ENCODE results near the gene MESP1. TPM values are rescaled to one million over a fixed set of nuclear protein-coding genes. Genes with fewer than 3 reads are reported as not detected.

MESP1 gene
- total and polyA plus RNA-seq, 4 experiments from 2014 or later = 0.53 to 1.2 (median 0.74) TPM

- Histone ChIP-seq H3K27me3 (ENCODE audit: insufficient read depth, low read length) (peaks cover 7% of the 10 kb centered on the region), H3K27ac (ENCODE audit: low read depth, low read length) (no peak overlapping the region), H3K36me3 (ENCODE audit: insufficient read depth, low read length) (no peaks in the 10 kb centered on the region), H3K9me3 (ENCODE audit: control insufficient read depth in 1 of 2, low read length in 2 of 2) (no peaks in the 10 kb centered on the region), H3K4me1 (ENCODE audit: insufficient read depth, low read length) (peaks cover 3% of the 10 kb centered on the region), H3K4me3 (ENCODE audit: low read length in 2 of 2) (no peak overlapping the region)
- no peak overlapping the region for H3K27ac Mint-ChIP-seq
- ChIA-PET POLR2A (ENCODE audit: partially characterized antibody) (no interaction called here), CTCF (ENCODE audit: partially characterized antibody) (no interaction called here)
- no peaks in the 10 kb centered on the region for H3K36me3 Mint-ChIP-seq
- H3K4me1 Mint-ChIP-seq = peaks cover 0 to 5% (median 0%) of the 10 kb centered on the region in 4 donors
- no peak for DNase-seq
- peak overlapping the region in 1 of 8 donors; percentile 31 for H3K4me3 Mint-ChIP-seq
- H3K9me3 Mint-ChIP-seq = no peaks in the 10 kb centered on the region
- intact Hi-C loops (cut with micrococcal nuclease) = no loop called here
- peaks cover 15 to 22% of the 10 kb centered on the region in 2 donors for H3K27me3 Mint-ChIP-seq
Measured at GRCh38 chr15:89778861-89779260, 27.8 kb upstream of the MESP1 start.

GRCh38 chr15:89777782-89778380 lies 26.8 kb upstream of the MESP1 start:
- H3K27ac ChIP-seq (ENCODE audit: low read depth, low read length) = no peak overlapping the region
- no peaks in the 10 kb centered on the region for H3K36me3 ChIP-seq (ENCODE audit: insufficient read depth, low read length)
- Mint-ChIP-seq H3K36me3 (no peaks in the 10 kb centered on the region), H3K9me3 (no peaks in the 10 kb centered on the region), H3K4me3 (peak overlapping the region in 2 of 8 donors; percentile 39 to 55), H3K4me1 (peaks cover 0 to 5% (median 0%) of the 10 kb centered on the region in 4 donors), H3K27me3 (peaks cover 15 to 16% of the 10 kb centered on the region in 2 donors), H3K27ac (no peak overlapping the region)
- no peak for DNase-seq
- intact Hi-C loops (cut with micrococcal nuclease) = no loop called here
- ChIA-PET POLR2A (ENCODE audit: partially characterized antibody) (no interaction called here), CTCF (ENCODE audit: partially characterized antibody) (no interaction called here)
- H3K27me3 ChIP-seq (ENCODE audit: insufficient read depth, low read length) = peaks cover 7% of the 10 kb centered on the region
- peaks cover 3% of the 10 kb centered on the region for H3K4me1 ChIP-seq (ENCODE audit: insufficient read depth, low read length)
- no peak overlapping the region for H3K4me3 ChIP-seq (ENCODE audit: low read length in 2 of 2)
- no peaks in the 10 kb centered on the region for H3K9me3 ChIP-seq (ENCODE audit: control insufficient read depth in 1 of 2, low read length in 2 of 2)

DNA sequence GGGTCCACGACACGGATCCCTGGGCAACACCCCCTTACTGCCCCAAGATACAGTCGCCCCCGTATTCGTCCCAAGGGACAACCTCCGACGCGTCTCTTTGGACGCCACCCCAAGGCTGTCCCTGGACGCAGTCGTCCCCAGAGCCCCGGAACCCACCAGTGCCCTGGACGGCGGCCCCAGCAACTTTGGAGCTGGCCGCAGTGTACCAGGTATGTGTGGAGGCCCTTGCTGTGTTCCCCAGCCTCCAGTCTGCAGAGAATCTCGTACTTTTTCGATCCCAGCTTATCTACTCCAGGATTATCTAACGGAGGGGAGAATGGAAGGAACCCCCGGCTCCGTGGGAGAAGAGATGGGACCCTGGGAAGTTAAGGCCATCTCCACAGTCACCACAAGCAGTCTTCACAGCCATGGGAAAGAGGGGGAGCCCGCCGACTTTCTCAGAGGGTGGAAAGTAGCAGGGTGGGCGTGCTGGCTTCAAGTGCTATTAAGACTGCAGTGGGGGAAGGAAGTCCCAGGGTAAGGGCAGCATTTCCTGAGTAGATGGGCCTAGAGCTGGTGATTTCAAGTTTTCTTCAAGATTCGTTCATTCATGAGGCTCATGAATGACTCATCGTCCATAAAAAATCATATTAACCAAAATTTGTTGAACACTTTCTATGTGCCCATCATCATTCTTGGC lies 26.2 kb upstream of the MESP1 start:
- no peaks in the 10 kb centered on the region for H3K36me3 Mint-ChIP-seq
- peak overlapping the region in 6 of 8 donors; percentile 8 to 55 (median 32) for H3K4me3 Mint-ChIP-seq
- peaks cover 3% of the 10 kb centered on the region for H3K4me1 ChIP-seq (ENCODE audit: insufficient read depth, low read length)
- no peak overlapping the region for H3K27ac Mint-ChIP-seq
- no peaks in the 10 kb centered on the region for H3K9me3 ChIP-seq (ENCODE audit: control insufficient read depth in 1 of 2, low read length in 2 of 2)
- H3K36me3 ChIP-seq (ENCODE audit: insufficient read depth, low read length) = no peaks in the 10 kb centered on the region
- no peak overlapping the region for H3K4me3 ChIP-seq (ENCODE audit: low read length in 2 of 2)
- peaks cover 0 to 5% (median 0%) of the 10 kb centered on the region in 4 donors for H3K4me1 Mint-ChIP-seq
- H3K27ac ChIP-seq (ENCODE audit: low read depth, low read length) = no peak overlapping the region
- ChIA-PET POLR2A (ENCODE audit: partially characterized antibody) (no interaction called here), CTCF (ENCODE audit: partially characterized antibody) (no interaction called here)
- intact Hi-C loops (cut with micrococcal nuclease) = no loop called here
- no peaks in the 10 kb centered on the region for H3K9me3 Mint-ChIP-seq
- peaks cover 15% of the 10 kb centered on the region in 2 donors for H3K27me3 Mint-ChIP-seq
- no peak for DNase-seq
- H3K27me3 ChIP-seq (ENCODE audit: insufficient read depth, low read length) = peaks cover 7% of the 10 kb centered on the region

GRCh38 chr15:89776274-89777072 lies 25.4 kb upstream of the MESP1 start, which contains the start of gene MESP2:
TSS of gene MESP2 (plus strand) at chr15:89776332. CDS start at chr15:89776358, 26 bp downstream.
- CTCF ChIA-PET (ENCODE audit: partially characterized antibody) = no interaction called here
- H3K36me3 ChIP-seq (ENCODE audit: insufficient read depth, low read length) = no peaks in the 10 kb centered on the region
- Mint-ChIP-seq H3K27ac (no peak within 1 kb of the TSS), H3K9me3 (no peaks in the 10 kb centered on the region), H3K4me3 (peak within 1 kb of the TSS; percentile 20 to 67 (median 56)), H3K4me1 (peaks cover 0 to 5% (median 0%) of the 10 kb centered on the region in 4 donors), H3K36me3 (no peaks in the 10 kb centered on the region), H3K27me3 (peaks cover 12 to 14% of the 10 kb centered on the region in 2 donors)
- peak in 4 of 5 donors; percentile 36 to 51 (median 41) for DNase-seq
- no peak within 1 kb of the TSS for H3K27ac ChIP-seq (ENCODE audit: low read depth, low read length)
- POLR2A ChIA-PET (ENCODE audit: partially characterized antibody) = no interaction called here
- no peaks in the 10 kb centered on the region for H3K9me3 ChIP-seq (ENCODE audit: control insufficient read depth in 1 of 2, low read length in 2 of 2)
- intact Hi-C loops (cut with micrococcal nuclease) = no loop called here
- H3K4me1 ChIP-seq (ENCODE audit: insufficient read depth, low read length) = peaks cover 3% of the 10 kb centered on the region
- peaks cover 7% of the 10 kb centered on the region for H3K27me3 ChIP-seq (ENCODE audit: insufficient read depth, low read length)
- H3K4me3 ChIP-seq (ENCODE audit: low read length in 2 of 2) = peak within 1 kb of the TSS in 1 of 2 donors; percentile 41

- CTCF ChIA-PET (ENCODE audit: partially characterized antibody) = no interaction called here
- peaks cover 0 to 5% (median 0%) of the 10 kb centered on the region in 4 donors for H3K4me1 Mint-ChIP-seq
Measured at GRCh38 chr15:89775815-89776214, 24.8 kb upstream of the MESP1 start.

GRCh38 chr15:89774492-89774891 lies 23.4 kb upstream of the MESP1 start:
- no peak overlapping the region for H3K4me3 ChIP-seq (ENCODE audit: low read length in 2 of 2)
- CTCF ChIA-PET (ENCODE audit: partially characterized antibody) = interaction anchor here (1.3 to 1.5 kb wide), 2 partner anchors 11 to 13 kb away, joined by 4 to 5 read pairs; no protein-coding TSS in a partner anchor

More at GRCh38 chr15:89775815-89776214, 24.8 kb upstream of the MESP1 start:
- peak overlapping the region in 6 of 8 donors; percentile 20 to 67 (median 36) for H3K4me3 Mint-ChIP-seq
- H3K27ac Mint-ChIP-seq = no peak overlapping the region
- peaks cover 11 to 12% of the 10 kb centered on the region in 2 donors for H3K27me3 Mint-ChIP-seq
- no peak for DNase-seq
- peaks cover 7% of the 10 kb centered on the region for H3K27me3 ChIP-seq (ENCODE audit: insufficient read depth, low read length)
- no peaks in the 10 kb centered on the region for H3K36me3 Mint-ChIP-seq
- no peak overlapping the region for H3K27ac ChIP-seq (ENCODE audit: low read depth, low read length)
- POLR2A ChIA-PET (ENCODE audit: partially characterized antibody) = no interaction called here
- no peaks in the 10 kb centered on the region for H3K36me3 ChIP-seq (ENCODE audit: insufficient read depth, low read length)
- H3K4me3 ChIP-seq (ENCODE audit: low read length in 2 of 2) = no peak overlapping the region
- intact Hi-C loops (cut with micrococcal nuclease) = no loop called here
- peaks cover 3% of the 10 kb centered on the region for H3K4me1 ChIP-seq (ENCODE audit: insufficient read depth, low read length)
- H3K9me3 ChIP-seq (ENCODE audit: control insufficient read depth in 1 of 2, low read length in 2 of 2) = no peaks in the 10 kb centered on the region
- H3K9me3 Mint-ChIP-seq = no peaks in the 10 kb centered on the region

More at GRCh38 chr15:89774492-89774891, 23.4 kb upstream of the MESP1 start:
- peaks cover 5 to 9% of the 10 kb centered on the region in 2 donors for H3K27me3 Mint-ChIP-seq
- no peaks in the 10 kb centered on the region for H3K4me1 Mint-ChIP-seq
- no peak overlapping the region for H3K27ac Mint-ChIP-seq
- no peak for DNase-seq
- Histone ChIP-seq H3K27me3 (ENCODE audit: insufficient read depth, low read length) (peaks cover 7% of the 10 kb centered on the region), H3K9me3 (ENCODE audit: control insufficient read depth in 1 of 2, low read length in 2 of 2) (no peaks in the 10 kb centered on the region), H3K27ac (ENCODE audit: low read depth, low read length) (no peak overlapping the region), H3K4me1 (ENCODE audit: insufficient read depth, low read length) (peaks cover 3% of the 10 kb centered on the region), H3K36me3 (ENCODE audit: insufficient read depth, low read length) (no peaks in the 10 kb centered on the region)
- no peaks in the 10 kb centered on the region for H3K9me3 Mint-ChIP-seq
- POLR2A ChIA-PET (ENCODE audit: partially characterized antibody) = no interaction called here
- peak overlapping the region in 1 of 8 donors; percentile 28 for H3K4me3 Mint-ChIP-seq
- intact Hi-C loops (cut with micrococcal nuclease) = no loop called here
- H3K36me3 Mint-ChIP-seq = no peaks in the 10 kb centered on the region

All from CD4-positive, alpha-beta memory T cell (primary cell).